ENCODE data around the gene NQO2.
"Not testable (repeated sequence)": the region's sequence is repeated elsewhere in the genome, so short reads cannot be mapped to it uniquely, and the experiment has no call there.

The NQO2 gene

DNA sequence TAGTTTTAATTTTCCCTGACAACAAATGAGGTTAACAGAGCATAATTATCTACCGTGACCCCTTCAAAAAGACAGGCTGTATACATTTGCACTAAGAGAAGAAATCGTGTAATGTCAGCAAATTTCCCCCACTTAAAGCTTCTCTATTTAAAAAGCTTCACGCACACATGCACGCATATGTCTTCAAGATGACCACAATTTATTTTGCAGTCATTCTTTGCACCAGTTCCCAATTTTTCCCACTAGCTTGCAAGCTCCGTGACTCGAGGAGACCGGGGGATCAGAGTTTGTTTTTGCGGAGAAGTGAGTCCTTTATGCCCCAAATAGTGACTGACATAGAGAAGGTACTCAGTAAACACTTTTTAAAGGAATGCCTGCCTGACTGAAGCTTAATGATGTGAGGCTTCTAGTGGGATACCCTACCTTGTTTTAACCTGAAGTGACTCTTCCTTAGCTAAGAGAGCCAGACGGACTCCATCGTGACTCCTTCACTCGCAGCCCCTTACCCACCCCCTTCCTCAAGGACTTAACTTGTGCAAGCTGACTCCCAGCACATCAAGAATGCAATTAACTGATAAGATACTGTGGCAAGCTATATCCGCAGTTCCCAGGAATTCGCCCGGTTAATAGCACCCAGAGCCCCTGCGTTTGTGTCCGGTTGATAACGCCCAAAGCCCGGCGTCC lies 9.3 kb upstream of the NQO2 start:
- peak; percentile 76 for DNase-seq

DNA sequence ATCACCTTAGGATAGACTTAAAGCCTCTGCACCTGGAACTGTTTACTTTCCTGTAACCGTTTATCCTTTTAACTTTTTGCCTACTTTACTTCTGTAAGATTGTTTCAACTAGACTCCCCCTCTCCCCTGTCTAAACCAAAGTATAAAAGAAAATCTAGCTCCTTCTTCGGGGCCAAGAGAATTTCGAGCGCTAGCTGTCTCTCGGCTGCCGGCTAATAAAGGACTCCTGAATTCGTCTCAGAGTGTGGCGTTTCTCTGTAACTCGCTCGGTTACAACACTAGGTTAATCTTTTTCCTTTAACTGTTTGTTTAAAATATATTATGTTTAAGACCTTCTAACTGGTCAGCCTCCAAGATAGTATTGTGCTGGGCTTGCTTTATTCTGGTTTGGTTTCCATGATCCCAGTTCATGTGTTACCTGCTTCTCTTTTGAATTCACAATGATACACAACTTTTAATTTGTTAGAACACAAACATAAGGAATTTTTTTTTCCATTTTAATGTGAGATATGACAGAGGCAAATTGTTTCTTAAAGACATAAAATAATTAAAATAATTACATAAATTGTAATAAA lies 8.7 kb upstream of the NQO2 start:
- DNase-seq: no peak

DNA sequence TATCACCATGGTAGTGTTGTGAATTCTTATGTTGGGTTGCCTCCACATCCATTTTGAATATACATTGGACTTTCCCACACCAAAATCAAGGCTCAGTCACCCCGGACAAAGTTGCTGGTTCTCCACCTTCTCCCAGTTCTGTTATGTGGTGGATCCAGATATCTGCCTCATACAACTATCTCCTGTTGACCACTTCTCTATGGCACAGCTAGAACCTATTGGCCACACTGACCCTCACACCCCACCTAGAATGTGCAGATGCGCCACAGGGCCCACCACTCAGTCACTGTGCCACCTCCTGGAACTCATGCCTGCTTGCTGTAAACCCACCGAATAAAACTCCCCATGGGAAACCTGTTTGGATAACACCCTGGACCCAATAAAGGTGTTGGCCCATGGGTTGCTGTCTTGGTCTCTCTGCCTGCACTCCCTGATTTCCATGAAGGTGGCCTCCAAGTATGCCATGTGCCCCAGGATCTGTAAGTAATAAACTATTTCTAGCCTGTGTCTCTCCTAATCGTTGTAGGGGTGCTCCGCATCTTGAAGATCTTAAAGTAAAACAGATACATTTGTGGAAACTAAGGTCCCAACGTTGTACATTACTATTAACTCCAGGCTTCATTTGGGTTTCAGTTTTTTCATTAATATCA lies 7.2 kb upstream of the NQO2 start:
- no peak for DNase-seq

DNA sequence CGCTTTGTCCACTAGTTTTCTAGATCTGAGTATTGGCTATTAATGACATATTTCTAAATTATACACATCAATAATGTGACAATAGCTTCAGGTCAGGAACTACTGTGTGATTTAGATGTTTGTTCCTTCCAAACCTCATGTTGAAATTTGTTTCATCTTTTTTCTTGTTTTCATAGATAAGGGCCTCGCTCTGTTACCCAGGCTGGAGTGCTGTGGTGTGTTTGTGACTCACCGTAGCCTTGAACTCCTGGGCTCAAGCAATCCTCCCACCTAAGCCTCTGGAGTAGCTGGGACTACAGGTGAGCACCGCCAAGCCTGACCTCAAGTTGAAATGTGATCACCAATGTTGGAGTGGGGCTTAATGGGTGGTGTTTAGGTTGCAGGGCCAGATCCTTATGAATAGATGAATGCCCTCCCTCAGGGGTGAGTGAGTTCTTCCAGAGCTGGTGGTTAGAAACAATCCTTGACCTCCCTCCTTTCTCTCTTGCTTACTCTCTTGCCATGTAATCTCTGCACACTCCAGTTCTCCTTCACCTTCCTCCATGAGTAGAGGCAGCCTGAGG lies 5.9 kb upstream of the NQO2 start:
- DNase-seq: no peak

DNA sequence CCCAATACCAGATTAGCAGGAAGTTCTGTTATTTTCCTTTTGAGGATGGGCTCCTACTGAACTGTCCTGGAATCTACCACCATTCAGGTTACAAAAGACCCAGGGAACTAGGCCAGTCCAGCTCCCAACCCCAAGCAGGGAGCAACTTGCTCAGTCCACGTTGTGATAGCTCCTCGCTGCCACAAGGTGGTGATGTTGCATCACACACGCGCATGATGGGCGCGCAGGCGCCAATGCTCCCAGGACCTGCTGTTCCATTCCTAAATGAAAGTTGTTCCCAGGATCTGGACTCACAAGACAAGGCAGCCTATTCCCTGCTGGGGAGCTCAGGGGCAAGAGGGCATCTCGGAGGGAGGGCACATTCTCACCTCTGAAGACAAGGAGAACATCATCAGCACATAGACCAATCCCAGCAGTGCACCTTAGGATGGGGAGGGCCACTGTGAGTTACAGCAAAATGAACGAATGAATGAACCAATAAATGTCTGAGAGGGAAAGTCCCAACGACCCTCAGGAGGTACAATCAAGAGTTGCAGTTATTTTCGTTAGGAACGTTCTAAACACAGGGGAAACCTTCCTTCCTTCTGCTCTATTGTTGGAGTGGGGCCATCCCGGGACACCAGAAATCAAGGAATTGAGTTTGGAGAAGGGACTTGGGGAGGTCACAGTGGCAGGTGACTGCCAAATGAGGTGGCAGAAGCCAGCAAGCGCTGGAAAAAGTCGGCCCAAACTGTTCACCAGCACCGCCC lies 1.3 kb upstream of the NQO2 start:
- not testable (repeated sequence) for DNase-seq

DNA sequence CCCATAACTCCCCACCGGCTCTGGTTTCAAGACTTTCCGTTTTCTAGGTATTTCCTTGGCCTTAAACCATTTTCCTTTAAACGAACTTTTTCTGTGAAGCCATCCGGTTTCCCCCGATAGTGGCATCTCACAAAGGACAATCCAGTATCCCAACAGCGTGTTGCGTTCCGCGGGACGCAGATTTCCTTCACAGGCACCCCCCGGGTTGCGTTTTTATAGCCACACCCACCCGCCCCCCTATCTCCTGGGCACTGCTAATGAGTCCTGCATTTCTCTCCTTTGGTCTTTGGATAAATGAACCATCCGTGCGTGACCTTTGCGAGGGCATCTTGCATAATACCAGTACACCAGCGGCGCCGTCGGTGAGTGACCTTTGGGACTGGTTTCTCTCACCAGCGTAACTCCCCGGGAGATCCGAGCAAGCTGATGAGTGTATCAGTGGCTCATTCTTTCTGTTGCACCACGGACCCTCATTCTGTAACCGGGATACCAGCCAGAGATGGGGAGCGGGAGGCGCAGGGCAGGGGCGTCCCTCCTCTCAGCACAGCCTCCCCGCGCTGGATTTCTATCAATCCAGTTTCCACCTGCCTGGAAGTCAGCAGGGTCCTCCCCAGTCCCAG lies 586 bp upstream of the NQO2 start:
- no peak for DNase-seq

DNA sequence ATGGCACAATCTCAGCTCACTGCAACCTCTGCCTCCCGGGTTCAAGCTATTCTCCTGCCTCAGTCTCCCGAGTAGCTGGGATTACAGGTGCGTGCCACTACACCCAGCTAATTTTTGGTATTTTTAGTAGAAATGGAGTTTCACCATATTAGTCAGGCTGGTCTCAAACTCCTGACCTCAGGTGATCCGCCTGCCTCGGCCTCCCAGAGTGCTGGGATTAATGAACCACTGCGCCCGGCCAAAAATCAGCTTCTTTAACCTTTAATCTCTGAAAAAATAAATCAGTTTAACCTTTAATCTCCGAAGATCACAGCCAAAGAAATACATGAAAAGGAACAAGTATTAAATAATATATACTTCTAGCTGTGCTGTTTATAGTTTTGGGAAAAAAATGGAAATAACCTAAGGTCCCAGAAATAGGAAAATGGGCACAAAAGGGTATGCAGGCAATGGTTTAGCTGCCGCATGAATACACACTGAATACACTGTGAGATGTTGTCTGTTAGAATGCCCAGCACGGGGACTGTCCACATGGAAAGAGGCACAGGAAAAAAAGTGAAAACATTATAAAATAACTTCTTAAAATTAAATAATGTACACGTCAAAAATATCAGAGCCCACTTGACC lies 1.6 kb downstream of the NQO2 start:
- DNase-seq: no peak

DNA sequence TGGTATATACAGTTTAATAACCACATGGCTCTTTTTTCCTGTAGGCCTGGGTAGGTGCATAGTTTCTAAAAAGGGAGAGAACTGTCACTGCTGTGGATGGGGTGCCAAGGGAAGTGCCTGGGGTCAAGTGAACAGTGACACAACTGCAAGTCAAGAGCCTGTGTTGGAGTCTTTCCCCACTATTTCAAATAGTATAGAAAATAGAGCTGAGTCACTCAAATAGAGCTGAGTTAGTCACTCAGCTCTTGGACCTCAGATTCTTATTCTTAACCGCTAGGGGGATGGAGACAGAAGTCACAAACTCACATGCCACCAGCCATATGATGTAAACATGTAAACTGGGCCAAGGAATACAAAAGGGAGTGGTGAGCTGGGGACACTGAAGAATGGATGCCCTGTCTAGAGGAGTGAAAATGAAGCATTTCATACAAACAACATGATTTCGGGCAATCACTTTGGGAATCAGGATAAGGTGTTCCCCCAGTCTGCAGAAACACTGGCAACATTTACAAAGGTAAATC lies 2.1 kb downstream of the NQO2 start:
- peak; percentile 65 for DNase-seq

DNA sequence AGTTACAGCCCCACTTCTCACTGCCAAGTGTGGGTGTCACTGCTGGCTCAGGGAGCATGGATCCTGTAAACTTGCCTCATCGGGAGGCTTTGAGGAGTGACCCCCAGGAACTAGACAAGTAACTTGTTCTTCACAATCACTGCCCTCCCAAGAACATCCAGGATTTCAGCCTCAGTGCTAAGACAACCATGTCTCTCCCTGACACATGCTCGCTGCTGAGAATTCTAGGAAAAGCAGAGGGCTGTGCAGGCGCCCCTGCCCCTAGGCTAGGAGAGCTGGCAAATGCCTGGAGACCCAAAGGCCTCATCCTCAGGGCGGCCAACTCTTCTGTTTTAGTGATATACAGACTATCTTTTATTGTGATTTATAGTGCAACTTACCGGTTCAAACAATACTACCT lies 3.5 kb downstream of the NQO2 start:
- not testable (repeated sequence) for DNase-seq

DNA sequence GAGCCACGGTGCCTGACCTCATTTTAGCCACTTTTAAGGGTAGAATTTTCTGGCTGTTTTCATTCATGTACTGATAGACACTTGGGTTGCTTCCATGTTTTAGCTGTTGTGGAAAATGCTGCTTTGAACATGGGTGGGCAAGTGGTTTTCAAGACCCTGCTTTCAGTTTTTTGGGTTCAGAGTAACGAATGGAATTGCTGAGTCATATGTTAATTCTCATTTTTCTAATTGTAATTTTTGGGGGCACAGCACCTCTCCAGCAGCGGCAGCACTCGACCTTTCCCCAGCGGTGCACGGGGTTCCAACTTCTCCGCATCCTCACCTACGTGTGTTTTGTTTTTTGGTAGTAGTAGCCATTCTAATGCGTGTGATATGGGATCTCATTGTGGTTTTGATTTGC lies 5.4 kb downstream of the NQO2 start:
- no peak for DNase-seq

DNA sequence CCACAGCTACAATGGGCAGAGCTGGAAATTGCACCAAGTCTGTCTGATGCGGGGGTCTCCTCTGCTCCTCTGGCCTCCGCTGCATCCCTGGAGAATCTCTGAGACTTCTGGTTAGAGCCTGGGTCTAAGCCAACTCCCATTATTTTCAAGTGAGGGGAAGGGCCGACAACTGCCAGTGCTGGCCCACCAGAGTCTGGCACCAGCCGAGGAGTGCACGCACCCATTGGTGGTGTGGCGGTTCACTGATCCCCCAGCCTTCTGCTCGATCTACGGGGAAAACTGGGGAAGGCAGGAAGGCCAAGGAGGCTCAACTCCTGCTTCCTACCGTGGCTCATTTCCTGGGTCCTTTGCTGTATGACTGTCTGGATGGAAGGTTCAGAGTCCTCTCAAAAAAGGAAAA lies 6.2 kb downstream of the NQO2 start:
- DNase-seq: no peak

DNA sequence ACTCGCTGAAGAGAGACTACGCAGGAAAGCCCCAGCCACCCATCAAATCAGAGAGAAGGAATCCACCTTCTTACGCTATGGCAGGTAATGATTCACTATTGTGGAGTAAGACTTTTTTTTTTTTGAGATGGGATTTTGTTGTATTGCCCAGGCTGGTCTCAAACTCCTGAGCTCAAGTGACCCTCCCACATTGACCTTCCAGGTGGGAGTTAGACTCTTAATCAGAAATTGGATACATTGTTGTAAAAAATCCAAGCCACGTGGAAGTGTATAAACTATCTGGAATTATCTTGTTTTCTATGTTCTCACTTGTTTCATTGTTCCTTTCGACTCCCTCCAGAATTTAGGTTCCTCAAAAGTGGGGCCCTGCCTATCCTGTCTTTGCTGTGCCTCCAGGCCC lies 6.8 kb downstream of the NQO2 start:
- no peak for DNase-seq

DNA sequence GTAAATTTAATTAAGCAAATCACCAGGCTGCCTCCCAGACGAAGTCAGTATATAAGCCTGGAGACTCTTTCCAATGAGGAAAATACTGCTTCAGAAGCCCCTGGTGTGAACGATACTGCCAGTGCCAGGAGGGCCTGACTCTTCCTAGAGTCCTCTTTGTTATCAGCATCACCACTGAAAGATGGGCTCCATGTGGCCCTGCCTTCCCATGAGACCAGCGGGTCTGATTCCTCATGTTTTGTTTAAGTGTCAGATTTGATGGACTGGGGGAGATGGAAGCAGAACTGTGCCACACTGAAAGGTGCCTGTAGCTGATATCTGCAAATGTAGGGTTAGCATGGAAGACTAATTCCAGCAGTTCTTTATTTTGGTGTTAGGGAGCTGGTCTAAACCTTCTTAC lies 7.9 kb downstream of the NQO2 start:
- DNase-seq: no peak

DNA sequence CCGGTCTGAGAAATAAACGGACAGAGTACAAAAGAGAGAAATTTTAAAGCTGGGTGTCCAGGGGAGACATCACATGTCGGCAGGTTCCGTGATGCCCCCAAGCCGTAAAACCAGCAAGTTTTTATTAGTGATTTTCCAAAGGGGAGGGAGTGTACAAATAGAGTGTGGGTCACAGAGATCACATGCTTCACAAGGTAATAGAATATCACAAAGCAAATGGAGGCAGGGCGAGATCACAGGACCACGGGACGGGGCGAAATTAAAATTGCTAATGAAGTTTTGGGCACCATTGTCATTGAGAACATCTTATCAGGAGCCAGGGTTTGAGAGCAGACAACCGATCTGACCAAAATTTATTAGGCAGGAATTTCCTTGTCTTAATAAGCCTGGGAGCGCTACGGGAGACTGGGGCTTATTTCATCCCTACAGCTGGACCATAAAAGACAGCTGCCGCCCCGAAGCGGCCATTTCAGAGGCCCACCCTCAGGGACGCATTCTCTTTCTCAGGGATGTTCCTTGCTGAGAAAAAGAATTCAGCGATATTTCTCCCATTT lies 9.1 kb downstream of the NQO2 start:
- DNase-seq: not testable (repeated sequence)

DNA sequence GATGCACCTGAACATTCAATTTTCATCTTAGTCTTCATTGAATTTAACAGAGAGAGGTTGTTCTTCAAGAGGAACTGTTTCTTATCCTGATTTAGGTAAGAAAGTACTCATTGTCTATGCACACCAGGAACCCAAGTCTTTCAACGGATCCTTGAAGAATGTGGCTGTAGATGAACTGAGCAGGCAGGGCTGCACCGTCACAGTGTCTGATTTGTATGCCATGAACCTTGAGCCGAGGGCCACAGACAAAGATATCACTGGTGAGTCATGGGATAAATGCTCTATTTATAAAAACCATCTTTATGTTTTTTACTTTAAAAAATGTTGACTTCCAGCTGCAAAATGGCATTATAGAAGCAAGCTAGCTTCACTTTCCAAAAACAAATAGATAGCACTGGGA lies 10.2 kb downstream of the NQO2 start:
- DNase-seq: no peak

DNA sequence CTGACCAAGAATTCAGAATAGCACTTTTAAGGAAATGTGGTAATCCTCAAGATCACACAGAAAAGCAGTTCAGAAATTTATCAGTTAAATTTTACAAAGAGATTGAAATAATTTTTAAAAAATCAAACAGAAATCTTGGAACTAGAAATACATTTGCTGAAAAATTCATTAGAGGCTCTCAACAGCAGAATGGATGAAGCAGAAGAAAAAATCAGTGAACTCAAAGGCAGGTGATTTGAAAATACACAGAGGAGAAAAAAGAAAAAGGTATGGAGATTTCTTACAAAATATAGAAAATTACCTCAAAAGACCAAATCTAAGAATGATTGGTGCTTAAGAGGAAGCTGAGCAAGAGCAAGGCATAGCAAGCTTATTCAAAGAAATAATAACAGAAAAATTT lies 11.5 kb downstream of the NQO2 start:
- DNase-seq: no peak

DNA sequence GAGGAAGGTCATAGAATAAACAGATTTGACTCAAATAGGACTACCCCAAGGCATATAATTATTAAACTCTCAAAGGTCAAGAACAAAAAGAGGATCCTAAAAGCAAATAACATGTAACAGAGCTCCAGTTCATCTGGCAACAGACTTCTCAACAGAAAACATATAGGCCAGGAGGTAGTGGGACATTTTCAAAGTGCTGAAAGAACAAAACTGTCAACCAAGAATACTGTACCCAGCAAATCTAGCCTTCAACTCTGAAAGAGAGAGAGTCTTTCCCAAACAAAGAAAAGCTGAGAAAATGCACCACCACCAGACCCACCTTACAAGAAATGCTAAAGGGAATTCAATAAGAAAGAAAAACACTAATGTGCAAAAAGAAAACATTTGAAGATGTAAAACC lies 11.9 kb downstream of the NQO2 start:
- no peak for DNase-seq

DNA sequence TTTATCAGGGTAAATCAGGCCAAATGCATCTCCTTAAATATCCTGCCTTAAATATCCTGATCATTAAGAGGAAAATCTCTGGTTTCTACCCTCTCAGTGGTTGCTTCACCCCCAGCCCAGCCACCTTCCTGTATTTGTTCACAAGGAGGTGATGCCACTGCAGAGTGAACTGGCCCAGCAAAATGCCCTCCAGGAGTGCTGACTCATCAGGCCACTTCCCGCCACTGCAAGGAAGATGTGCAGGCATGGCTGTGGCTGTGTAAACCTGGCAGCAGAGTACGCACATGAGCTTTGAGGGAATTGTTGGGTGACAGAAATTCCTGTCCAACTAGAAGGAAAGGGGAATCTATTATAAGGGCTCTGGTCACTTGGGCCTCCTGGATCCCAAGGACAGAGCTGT lies 13.8 kb downstream of the NQO2 start:
- peak; percentile 84 for DNase-seq

DNA sequence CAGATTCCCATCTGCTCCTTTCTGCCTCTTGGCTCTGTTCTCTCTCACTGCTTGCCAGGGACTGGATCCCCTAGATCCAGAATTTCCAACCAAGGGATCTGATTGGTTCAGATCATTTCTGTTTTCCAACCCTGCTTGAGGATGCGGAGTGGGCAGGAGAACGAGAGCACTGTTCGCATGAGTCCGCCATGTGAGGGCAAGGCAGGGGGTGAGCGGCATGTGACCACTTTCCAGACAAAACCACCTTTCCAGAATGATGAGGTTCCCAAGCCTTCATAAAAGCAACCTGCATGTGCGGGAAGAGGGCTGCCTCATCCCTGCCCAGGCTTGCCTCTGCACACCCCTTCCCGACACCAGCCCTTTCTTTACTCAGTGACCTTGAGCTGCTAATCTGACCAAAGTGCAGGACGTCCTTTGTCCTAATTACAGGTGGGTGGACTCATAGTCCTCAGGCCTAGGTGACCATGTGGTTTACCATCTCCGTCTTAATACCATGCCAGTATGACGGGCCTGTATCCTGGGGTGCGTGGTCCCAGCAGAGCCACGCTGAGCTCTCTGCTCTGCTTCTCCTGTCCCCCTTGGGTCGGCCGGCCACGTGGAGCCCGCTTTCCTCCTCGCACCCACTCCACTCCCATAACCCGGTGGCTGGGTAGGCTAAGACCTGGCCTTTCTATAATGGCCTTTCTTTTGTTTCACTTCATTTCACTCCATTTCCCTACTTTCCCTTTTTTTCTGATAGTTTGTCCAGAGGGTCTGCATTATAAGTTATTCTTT lies 14.4 kb downstream of the NQO2 start:
- no peak for DNase-seq

DNA sequence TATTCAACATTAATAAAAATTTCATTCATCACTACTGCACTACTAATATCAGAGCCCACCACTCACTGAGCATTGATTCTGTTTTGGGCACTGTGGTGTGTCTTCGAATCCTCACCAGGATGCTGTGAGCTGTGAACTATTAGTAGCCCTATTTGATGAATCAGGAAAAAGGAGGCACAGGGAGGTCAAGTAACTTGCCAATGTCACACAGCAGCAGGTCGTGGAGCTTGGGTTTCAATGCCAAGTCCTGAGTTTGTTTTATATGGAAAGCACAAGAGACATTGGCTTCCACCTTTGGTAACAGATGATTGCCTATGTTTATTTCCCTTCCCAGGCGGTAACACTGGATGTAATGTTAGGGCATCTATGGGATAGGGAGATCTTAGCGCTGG lies 15.0 kb downstream of the NQO2 start:
- DNase-seq: no peak

DNA sequence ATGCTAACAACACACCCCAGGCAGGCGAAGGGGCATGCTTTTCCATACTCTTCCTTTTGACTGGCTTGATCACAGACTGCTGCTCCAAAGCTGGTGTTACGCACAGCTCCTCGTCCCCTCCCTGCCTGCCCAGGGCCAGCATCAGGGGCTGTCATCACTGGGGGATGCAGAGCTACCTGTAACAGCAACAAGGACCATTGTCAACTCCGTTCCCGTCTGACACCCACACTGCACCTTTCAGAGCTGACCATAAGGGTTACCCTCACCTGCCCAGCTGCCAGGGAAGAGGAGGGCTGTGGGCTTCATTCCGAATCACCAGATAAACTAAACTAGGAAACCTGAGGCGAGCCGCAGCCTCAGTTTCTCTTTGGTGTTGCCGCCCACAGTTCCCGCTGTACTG lies 15.4 kb downstream of the NQO2 start:
- no peak for DNase-seq
